OCI-LY3 (cell line): ENCODE measurements around the gene CCDC74B.
"Not testable (repeated sequence)": the region's sequence is repeated elsewhere in the genome, so short reads cannot be mapped to it uniquely, and the experiment has no call there.

Experiments used
- H2AFZ ChIP-seq: fragments of 200-600, 300-600 bp; shearing (Covaris generic); 2 replicates; pipeline ENCODE4 v1.6.0; 2014; ENCODE audit warnings: antibody characterized with exemption, low read depth, low read length
- H3K27ac ChIP-seq: fragments of 200-600, 300-600 bp; sonication (generic); 2 replicates; pipeline ENCODE4 v1.5.1; 2014; ENCODE audit warnings: mild to moderate bottlenecking, low read length, moderate library complexity, mixed read lengths
- H3K27me3 ChIP-seq: fragments of 200-600, 300-600 bp; sonication (generic); 2 replicates; pipeline ENCODE4 v1.6.1; 2014; ENCODE audit warnings: low read depth, low read length, mixed read lengths
- H3K36me3 ChIP-seq: fragments of 200-600, 300-600 bp; sonication (generic); replicated peaks from 2 replicates; pipeline ENCODE3; 2014; ENCODE audit warnings: low read depth, low read length, mixed read lengths
- H3K4me1 ChIP-seq: fragments of 300-600, 200-600 bp; sonication (generic); 2 replicates; pipeline ENCODE4 v1.6.1; 2014; ENCODE audit warnings: low read length, mixed read lengths
- H3K4me2 ChIP-seq: fragments of 200-600, 300-600 bp; sonication (generic); 2 replicates; pipeline ENCODE4 v1.6.1; 2014; ENCODE audit warnings: low read length, mixed read lengths
- H3K4me3 ChIP-seq: fragments of 300-600, 200-600 bp; sonication (generic); 2 replicates; pipeline ENCODE4 v1.5.1; 2014; ENCODE audit warnings: antibody characterized with exemption, mild to moderate bottlenecking, low read length, moderate library complexity
- H3K79me2 ChIP-seq: fragments of 300-600, 200-600 bp; shearing (Covaris generic); 2 replicates; pipeline ENCODE4 v1.6.1; 2014; ENCODE audit warnings: mild to moderate bottlenecking, low read length, mixed read lengths
- H3K9ac ChIP-seq: fragments of 300-600, 200-600 bp; shearing (Covaris generic); 2 replicates; pipeline ENCODE4 v1.6.0; 2014; ENCODE audit warnings: mild to moderate bottlenecking, low read length, moderate library complexity
- H3K9me3 ChIP-seq: fragments of 200-600, 300-600 bp; shearing (Covaris generic); 2 replicates; pipeline ENCODE4 v1.6.1; 2014; ENCODE audit warnings: low read length, mixed read lengths; ENCODE audit not compliant: insufficient read depth
- H4K20me1 ChIP-seq: fragments of 200-600, 300-600 bp; sonication (generic); 2 replicates; pipeline ENCODE4 v1.6.1; 2016; ENCODE audit warnings: low read length, mixed read lengths; ENCODE audit not compliant: insufficient read depth
- CTCF ChIP-seq: fragments of 200-600, 300-600 bp; sonication (generic); IDR thresholded peaks from 2 replicates; pipeline ENCODE4 v1.5.1; 2014; ENCODE audit warnings: antibody characterized with exemption, low read length, low read depth
- EZH2phosphoT487 ChIP-seq: fragments of 200-600 bp; shearing (Covaris generic); IDR thresholded peaks from 2 replicates; pipeline ENCODE4 v1.6.1; 2018; ENCODE audit warnings: antibody characterized with exemption, mixed run types, low read depth

The CCDC74B gene

GRCh38 chr2:130158631-130159030 lies 13.7 kb upstream of the CCDC74B start:
- no peak overlapping the region for H3K9ac ChIP-seq
- H3K9me3 ChIP-seq: no peaks in the 10 kb centered on the region
- no peaks in the 10 kb centered on the region for H3K79me2 ChIP-seq
- H4K20me1 ChIP-seq: no peaks in the 10 kb centered on the region
- no peaks in the 10 kb centered on the region for H3K27me3 ChIP-seq
- no peak overlapping the region for H3K4me3 ChIP-seq
- H3K36me3 ChIP-seq: no peaks in the 10 kb centered on the region
- no peak for TF ChIP-seq EZH2phosphoT487
- TF ChIP-seq CTCF: no peak
- H3K4me1 ChIP-seq: peaks cover 13% of the 10 kb centered on the region
- H3K4me2 ChIP-seq: 0 out of 2 replicates have a peak overlapping the region, but pooled peaks have one; percentile 14
- no peak overlapping the region for H2AFZ ChIP-seq
- H3K27ac ChIP-seq: peak overlapping the region; percentile 34

GRCh38 chr2:130157825-130158514 lies 13.1 kb upstream of the CCDC74B start:
- not testable (repeated sequence) for H3K79me2 ChIP-seq, H3K27me3 ChIP-seq, H4K20me1 ChIP-seq, H3K9me3 ChIP-seq, H3K36me3 ChIP-seq, H2AFZ ChIP-seq, H3K4me3 ChIP-seq, H3K9ac ChIP-seq
- Histone ChIP-seq H3K4me1 (peaks cover 13% of the 10 kb centered on the region), H3K4me2 (0 out of 2 replicates have a peak overlapping the region, but pooled peaks have one; percentile 14), H3K27ac (peak overlapping the region; percentile 34)

- peaks cover 13% of the 10 kb centered on the region for H3K4me1 ChIP-seq
- not testable (repeated sequence) for H3K27me3 ChIP-seq, H3K36me3 ChIP-seq, H3K79me2 ChIP-seq, H2AFZ ChIP-seq, H3K4me3 ChIP-seq, H3K4me2 ChIP-seq, H3K9ac ChIP-seq, H3K27ac ChIP-seq, H4K20me1 ChIP-seq, H3K9me3 ChIP-seq
Observed at GRCh38 chr2:130157354-130157753, 12.4 kb upstream of the CCDC74B start.

- Histone ChIP-seq H4K20me1 (no peaks in the 10 kb centered on the region), H3K4me2 (no peak overlapping the region), H3K27ac (no peak overlapping the region), H2AFZ (no peak overlapping the region), H3K4me3 (no peak overlapping the region), H3K9ac (no peak overlapping the region), H3K36me3 (no peaks in the 10 kb centered on the region), H3K4me1 (peaks cover 13% of the 10 kb centered on the region), H3K9me3 (no peaks in the 10 kb centered on the region), H3K79me2 (no peaks in the 10 kb centered on the region), H3K27me3 (no peaks in the 10 kb centered on the region)
- no peak for TF ChIP-seq EZH2phosphoT487
- no peak for TF ChIP-seq CTCF
Observed at GRCh38 chr2:130156624-130157004, 11.7 kb upstream of the CCDC74B start.

GRCh38 chr2:130155956-130156623 lies 11.2 kb upstream of the CCDC74B start:
- H3K9ac ChIP-seq, H2AFZ ChIP-seq, H3K27ac ChIP-seq, H3K4me2 ChIP-seq, H3K27me3 ChIP-seq, H3K36me3 ChIP-seq, H3K9me3 ChIP-seq, H3K4me3 ChIP-seq, H3K79me2 ChIP-seq, H4K20me1 ChIP-seq: not testable (repeated sequence)
- H3K4me1 ChIP-seq: peaks cover 13% of the 10 kb centered on the region
- TF ChIP-seq CTCF: peak; percentile 48
